GM21381 (cell line): ENCODE measurements around the gene TOR2A.
"Not testable (repeated sequence)": the region's sequence is repeated elsewhere in the genome, so short reads cannot be mapped to it uniquely, and the experiment has no call there.

Source experiments
- ATAC-seq: cut with Tn5 transposase; IDR thresholded peaks from one replicate; pipeline ENCODE4 v1.9.1; 2021; ENCODE audit warnings: mild to moderate bottlenecking, moderate library complexity; ENCODE audit not compliant: unreplicated experiment

Gene TOR2A

GRCh38 chr9:127769101-127769500 is 34.0 kb upstream of the TOR2A start:
- no peak for ATAC-seq

DNA sequence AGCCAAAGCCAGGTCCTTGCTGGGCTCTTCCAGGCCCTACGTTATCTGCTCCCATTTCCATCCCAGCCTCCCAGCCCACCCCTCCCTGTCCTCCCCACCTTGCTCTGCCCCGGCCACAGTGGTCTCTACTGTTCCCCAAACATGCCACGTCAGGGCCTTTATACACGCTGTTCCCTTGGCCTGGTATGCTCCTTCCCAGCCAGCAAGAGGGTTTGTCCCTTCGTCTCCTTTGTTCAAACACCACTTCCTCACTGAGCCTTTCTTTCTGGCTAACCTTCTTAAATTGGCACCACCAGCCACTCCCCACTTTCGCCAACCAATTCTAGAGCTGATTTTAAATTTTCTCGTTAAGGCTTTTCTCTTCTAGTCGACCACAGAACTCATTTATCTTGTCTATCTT is 33.6 kb upstream of the TOR2A start:
- no peak for ATAC-seq

DNA sequence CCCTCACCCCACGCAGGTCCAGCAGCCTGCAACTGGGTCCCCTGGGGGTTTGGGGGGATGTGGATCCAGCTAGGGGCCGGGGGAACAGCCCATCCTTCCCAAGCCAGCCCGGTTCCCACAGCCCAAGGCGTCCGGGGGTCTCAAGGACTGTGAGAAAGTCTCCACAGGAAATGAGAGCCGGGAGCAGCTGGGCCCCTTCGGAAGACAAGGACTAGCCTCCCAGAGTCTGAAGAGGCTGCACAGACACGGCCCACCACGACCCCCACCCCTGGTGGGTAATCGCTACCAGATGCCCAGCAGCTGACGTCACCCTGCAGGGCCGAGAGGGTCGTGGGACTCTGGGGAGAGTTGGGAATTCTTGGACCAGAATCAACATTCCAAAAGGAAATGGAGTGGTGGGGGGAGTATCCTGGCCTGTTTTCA is 32.8 kb upstream of the TOR2A start:
- ATAC-seq, result no peak

- no peak for ATAC-seq
Observed at GRCh38 chr9:127767410-127767809, 32.3 kb upstream of the TOR2A start.

DNA sequence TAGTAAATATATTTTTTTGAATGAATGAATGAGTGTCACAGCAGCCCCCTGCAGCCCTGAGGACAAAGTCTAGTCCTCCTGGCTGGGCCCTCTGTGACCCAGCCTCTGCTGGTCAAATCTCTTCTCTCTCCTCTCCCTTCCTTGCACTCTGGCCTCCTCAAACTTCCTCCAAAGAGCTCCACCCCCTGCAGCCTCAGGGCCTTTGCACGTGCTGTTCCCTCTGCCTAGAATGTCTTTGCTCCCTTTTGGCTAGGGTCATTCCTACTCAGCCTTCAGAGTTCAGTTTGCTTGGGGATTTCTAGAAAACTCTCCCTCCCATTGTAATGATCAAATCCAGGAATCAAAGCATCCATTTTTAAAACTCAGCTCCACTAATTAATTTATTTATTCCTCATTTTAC is 30.3 kb upstream of the TOR2A start:
- no peak for ATAC-seq

- no peak for ATAC-seq
Observed at GRCh38 chr9:127763918-127764384, 28.9 kb upstream of the TOR2A start.

- no peak for ATAC-seq
Observed at GRCh38 chr9:127762111-127762676, 27.1 kb upstream of the TOR2A start.

DNA sequence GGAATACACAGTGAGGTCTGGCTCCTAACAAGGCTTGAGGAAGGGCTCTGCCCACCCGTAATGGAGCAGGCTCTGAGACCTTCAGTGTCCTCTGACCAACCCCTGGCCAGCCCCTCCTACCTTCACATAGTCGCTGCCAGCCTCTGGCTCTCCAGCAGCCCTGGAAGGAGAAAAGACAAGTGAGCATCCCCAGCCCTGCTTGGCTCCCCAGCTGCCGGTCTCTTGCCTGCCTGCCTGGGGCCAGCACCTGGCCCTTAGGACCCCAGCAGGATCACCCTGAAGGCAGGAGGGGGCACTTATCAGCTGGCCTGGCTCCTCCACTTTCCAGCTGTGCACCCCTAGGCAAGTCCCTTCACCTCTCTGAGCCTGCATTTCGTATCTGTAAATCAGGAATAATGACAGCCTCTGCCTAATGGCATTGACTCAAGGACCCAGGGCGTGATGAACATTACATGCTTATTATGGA is 26.4 kb upstream of the TOR2A start:
- ATAC-seq, result no peak

GRCh38 chr9:127761061-127761460 is 26.0 kb upstream of the TOR2A start:
- ATAC-seq, result no peak

DNA sequence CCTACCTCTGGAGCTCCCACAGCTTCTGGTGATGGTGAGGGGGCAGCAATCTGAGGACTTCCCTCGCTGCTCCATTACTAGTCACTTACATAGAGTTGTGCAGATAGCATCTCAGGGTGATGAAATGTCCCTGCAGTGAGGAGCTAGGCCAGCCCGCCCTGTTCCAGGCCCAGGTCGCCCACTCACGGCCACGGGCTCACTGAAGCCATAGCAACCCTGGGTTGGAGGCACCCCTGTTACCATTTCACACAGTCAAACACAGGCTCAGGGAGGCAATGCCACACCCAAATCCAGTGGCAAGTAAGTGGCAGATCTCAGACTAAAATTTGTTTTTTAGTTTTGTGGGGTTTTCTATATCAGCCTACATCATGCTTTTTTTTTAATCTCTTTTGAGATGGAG is 23.7 kb upstream of the TOR2A start:
- ATAC-seq, result no peak

GRCh38 chr9:127756776-127757175 is 21.7 kb upstream of the TOR2A start:
- ATAC-seq, result not testable (repeated sequence)

- ATAC-seq, result no peak
Observed at GRCh38 chr9:127756233-127756632, 21.1 kb upstream of the TOR2A start.

DNA sequence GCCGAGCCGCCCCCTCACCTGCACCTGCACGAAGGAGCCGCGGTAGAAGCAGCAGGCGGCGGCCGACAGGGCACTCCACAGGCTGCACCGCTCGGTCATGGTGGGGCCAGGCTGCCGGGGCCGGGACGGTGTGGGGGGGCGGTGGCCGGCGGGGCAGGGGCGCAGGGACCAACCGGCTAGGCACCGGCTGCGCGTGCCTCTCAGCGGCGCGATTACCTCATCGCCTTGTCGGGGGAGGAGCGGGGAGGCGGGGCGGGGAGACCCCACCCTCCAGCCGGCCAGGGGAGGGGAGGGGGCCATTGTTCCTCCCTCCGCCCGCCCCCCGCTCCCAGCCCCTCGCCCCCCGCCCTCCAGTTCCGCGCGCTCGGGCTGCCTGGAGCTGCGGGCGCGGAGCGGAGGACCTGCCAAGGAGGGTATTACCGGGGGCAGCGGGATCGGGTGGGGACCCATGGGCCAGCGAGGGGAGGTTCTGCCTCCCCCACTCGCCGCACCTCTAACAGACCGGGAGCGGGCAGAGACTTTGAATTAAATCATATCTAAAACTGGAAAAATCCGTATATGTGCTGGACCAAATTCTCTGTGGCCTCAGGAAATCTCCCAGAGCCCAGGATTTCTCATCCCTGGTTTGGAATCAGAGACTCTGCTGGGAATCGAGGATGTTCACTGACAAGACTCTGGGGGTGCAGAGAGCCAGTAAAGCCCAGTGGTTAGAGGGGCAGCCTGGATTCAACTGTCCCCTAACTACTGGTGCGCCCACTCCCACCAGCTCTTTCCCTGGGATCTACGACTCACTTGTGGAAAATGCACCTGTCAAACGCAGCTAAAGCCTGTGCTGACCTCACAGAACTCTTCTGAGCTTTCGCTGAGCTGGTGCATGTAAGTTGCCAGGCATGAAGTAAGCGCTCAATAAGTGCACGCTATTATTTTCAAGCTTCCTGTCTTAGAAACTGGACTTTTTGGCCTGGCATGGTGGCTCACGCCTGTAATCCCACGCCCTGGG is 20.3 kb upstream of the TOR2A start:
- no peak for ATAC-seq

DNA sequence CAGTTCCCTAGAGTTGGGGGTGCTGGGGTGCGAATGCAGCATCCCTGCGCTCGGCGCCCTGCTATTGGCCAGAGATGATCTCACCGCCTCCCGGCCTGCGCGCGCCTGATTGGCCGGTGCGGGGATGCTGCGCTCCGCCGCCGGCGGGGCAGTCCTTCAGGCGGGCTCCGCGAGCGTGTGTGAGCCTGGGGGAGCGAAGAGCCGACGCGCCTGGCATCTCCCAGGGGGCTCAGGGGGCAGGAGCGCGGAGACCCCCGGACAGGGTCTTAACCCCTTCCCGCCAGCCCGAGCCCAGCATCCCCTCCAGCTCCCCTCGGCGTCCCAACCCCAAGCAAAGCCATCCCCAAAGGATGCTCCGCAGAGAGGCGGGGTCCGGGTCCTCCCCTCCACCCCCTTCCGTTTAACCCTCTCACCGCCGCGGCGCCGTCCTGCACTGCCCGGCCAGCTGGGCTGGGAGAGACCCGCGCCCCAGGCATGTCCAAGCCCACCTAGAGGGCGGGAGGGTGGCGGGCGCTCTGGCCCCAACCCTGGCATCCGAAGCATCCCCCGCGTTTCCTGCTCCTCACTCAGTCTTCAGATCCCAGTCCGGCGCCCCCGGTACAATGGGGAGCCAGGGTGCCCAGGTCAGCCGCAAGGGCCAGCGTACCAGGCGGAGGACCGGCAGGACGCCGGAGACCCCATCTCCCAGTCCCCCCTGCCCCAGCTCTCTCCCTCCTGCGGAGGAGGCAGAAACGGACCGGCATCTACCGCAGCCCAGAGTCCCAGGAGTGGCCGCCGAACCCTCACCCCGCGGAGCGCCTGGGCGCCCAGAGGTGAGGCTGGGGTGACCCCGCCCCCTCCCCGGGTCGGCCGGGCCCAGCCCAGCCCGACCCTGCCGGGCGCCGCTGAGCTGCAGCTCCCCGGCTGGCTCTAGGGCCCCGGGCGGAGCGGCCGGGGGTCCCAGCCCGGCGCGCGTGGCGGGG is 19.3 kb upstream of the TOR2A start:
- no peak for ATAC-seq

GRCh38 chr9:127753622-127754021 is 18.5 kb upstream of the TOR2A start:
- no peak for ATAC-seq

- no peak for ATAC-seq
Observed at GRCh38 chr9:127753148-127753547, 18.1 kb upstream of the TOR2A start.

- ATAC-seq, result no peak
Observed at GRCh38 chr9:127751269-127752054, 16.4 kb upstream of the TOR2A start.

DNA sequence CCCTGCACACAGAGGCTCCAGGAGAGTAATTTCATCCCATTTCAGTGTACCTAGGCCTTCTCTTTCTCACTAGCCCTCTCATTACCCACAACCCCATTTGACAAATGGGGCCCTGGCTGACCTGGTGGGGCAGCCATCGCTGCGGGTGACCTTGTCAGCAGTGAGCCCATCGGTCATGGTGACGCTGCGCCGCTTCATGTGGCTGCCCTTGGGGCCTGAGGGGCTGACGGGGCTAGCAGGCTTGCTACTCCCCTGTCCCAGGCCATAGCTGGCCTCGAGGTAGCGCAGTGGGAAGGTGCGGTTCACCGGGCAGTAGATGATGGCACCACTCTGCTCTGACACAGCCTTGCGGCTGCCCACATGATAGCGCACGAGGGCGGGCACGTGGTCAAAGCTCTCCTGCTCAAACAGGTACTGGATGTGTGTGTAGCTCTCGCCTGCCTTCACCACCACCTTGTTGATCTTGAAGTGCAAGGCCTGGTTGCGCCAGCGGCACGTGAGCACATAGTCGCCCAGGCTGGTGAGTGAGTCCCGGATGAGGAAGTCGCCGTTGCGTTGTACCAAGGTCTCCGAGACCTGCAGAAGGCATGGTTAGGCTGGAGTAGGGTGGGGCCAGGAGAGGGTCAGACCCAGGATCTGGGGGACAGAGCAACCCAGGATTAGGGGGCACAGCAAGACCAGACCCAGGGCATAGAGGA is 14.1 kb upstream of the TOR2A start:
- no peak for ATAC-seq

DNA sequence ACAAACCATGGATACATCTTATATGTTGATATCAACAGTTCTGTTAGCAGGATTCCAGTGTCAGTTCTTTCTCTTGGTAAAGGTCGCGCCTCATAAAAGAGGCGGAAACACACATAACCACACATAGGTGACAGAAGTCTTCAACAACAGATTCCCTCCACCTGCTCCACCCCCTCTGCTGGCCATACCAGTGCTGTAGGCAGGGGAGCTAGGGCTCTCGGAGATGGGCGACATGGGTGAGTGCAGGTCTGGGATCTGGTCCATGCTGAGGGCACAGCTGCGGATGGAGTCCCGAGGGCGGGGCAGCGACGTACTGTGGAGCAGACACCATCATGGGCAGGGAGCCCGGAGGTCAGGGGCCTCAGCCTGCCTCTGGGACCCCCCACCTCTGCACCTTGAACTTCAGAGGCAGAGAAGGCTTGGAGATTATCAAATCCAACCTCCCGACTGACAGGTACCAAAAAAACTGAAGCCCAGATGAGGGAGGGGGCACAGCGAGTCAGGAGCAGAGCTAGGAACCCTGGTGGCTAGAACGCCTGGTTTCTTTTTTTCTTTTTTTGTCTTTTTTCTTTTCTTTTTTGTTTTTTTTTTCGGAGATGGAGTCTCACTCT is 12.0 kb upstream of the TOR2A start:
- no peak for ATAC-seq
